ENCODE results near the gene MAK. TPM values are rescaled to one million over a fixed set of nuclear protein-coding genes. Genes with fewer than 3 reads are reported as not detected.
A peak's percentile ranks its signal among the peaks of the same experiment; 100 is the strongest.

MAK gene
- total RNA-seq, 4 donors from 2014 or later, result 0.04 to 0.19 TPM; not detected in 2

DNA sequence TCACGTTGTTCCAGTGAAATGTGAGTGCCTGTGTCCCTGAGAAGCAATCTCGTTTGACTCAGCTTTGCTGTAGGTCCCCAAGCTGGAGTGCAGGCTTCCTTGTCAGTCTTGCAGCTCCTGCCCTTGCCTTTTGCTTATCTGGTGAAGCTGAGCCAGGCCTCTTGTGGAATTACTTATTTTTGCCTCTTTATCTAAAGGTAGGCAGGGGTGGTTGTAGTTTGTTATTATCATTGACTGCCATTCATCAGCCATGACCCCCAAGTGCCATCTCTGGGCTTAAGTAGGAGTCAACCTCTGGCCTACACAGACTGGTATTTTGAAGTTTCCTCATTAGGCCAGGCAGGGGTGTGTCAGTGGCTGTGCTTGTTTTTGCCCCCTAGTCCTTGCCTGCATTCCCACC, 88.6 kb downstream of the MAK start:
- TF ChIP-seq, protein P1, sequence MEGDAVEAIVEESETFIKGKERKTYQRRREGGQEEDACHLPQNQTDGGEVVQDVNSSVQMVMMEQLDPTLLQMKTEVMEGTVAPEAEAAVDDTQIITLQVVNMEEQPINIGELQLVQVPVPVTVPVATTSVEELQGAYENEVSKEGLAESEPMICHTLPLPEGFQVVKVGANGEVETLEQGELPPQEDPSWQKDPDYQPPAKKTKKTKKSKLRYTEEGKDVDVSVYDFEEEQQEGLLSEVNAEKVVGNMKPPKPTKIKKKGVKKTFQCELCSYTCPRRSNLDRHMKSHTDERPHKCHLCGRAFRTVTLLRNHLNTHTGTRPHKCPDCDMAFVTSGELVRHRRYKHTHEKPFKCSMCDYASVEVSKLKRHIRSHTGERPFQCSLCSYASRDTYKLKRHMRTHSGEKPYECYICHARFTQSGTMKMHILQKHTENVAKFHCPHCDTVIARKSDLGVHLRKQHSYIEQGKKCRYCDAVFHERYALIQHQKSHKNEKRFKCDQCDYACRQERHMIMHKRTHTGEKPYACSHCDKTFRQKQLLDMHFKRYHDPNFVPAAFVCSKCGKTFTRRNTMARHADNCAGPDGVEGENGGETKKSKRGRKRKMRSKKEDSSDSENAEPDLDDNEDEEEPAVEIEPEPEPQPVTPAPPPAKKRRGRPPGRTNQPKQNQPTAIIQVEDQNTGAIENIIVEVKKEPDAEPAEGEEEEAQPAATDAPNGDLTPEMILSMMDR (IDR thresholded peaks at IDR 0.05), result no peak
- TF ChIP-seq POLR2A (IDR thresholded peaks at IDR 0.05), result no peak
- H3K27me3 ChIP-seq, result no peaks in the 10 kb centered on the region
- H3K4me3 ChIP-seq, result no peak overlapping the region
- no peak overlapping the region for H3K27ac ChIP-seq
- 37 to 44% methylated on average over 2 of the region's 2 CpGs for WGBS, 2 donors
- peaks cover 22 to 46% (median 24%) of the 10 kb centered on the region in 3 donors for H3K4me1 ChIP-seq
- H3K36me3 ChIP-seq, result peaks cover 0 to 43% (median 2%) of the 10 kb centered on the region in 3 donors
- no peaks in the 10 kb centered on the region for H3K9me3 ChIP-seq
- no peak for DNase-seq
- intact Hi-C loops (cut with DNase I), result no loop called here

DNA sequence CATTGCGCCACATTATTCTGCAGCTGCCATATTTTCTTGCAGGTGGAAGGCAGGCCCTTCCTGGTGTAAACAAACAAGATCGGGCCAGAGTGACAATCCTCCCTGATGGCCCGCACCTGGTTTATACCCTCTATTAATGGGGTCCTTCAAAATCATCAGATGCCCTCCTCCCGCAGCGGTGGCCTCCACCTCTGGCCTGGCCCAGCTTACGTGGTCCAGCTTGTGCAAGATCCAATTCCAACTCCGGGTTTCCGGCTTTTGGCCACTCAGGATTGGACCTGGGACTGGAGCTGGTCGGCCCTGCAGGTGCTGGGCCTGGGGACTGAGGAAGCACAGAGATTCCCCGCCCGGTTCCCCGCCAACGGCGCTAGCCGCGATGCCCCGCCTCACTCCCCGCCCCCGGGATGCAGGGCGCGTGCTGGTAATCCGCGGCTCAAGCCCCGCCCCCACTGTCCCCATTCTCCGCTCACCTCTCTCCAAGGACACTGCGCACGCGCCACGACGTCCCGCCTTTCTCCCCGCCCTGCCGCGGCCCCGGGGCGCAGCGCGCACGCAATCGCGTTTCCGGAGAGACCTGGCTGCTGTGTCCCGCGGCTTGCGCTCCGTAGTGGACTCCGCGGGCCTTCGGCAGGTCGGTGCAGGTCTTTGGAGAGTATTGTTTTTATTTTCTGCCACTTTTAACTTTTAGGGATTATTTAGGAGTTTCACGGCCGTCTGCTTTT, 90.9 kb downstream of the MAK start, which contains the start of gene TMEM14B:
Gene TMEM14B (plus strand): TSS at position 555 of the 722 bp plus-strand sequence. CDS start 1,441 bp downstream, outside the sequence.
- peak within 1 kb of the TSS; percentile 51 to 88 (median 70) for H3K4me3 ChIP-seq
- intact Hi-C loops (cut with DNase I), result no loop called here
- no peaks in the 10 kb centered on the region for H3K9me3 ChIP-seq
- WGBS, 2 donors, result 1 to 2% methylated on average over 15 to 26 of the region's 52 CpGs
- DNase-seq, result peak; percentile 95
- H3K27me3 ChIP-seq, result no peaks in the 10 kb centered on the region
- peaks cover 0 to 24% (median 0%) of the 10 kb centered on the region in 3 donors for H3K36me3 ChIP-seq
- peak in 3 of 4 donors; percentile 62 to 84 (median 74) for TF ChIP-seq POLR2A (IDR thresholded peaks at IDR 0.05)
- TF ChIP-seq, protein P1 (IDR thresholded peaks at IDR 0.05), result peak in 1 of 6 experiments; percentile 40
- peak within 1 kb of the TSS; percentile 83 to 94 (median 88) for H3K27ac ChIP-seq
- H3K4me1 ChIP-seq, result peaks cover 22 to 46% (median 24%) of the 10 kb centered on the region in 3 donors

DNA sequence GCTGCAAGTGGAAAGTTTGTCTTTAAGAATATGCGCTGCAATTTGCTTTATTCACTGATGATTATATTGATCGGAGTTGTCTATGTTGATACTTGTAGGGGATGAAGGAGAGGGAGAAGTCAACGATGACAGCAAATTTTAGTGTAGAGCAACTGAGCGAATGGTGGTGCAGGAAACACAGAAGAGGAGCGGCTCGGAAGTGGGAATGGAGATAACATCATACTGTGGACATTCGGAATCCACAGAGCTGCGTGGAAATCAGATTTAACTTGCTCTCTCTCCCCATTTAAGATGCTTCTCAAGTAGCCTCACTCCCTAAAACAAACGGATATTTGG, 91.5 kb downstream of the MAK start:
- Histone ChIP-seq H3K4me3 (peak overlapping the region; percentile 51 to 88 (median 70)), H3K27ac (peak overlapping the region; percentile 83 to 94 (median 88)), H3K27me3 (no peaks in the 10 kb centered on the region), H3K36me3 (peaks cover 0 to 24% (median 0%) of the 10 kb centered on the region in 3 donors), H3K4me1 (peaks cover 22 to 46% (median 24%) of the 10 kb centered on the region in 3 donors), H3K9me3 (no peaks in the 10 kb centered on the region)
- intact Hi-C loops (cut with DNase I), result no loop called here
- no peak for DNase-seq
- TF ChIP-seq, protein P1 (IDR thresholded peaks at IDR 0.05), result no peak
- no peak for TF ChIP-seq POLR2A (IDR thresholded peaks at IDR 0.05)
- 38 to 44% methylated on average over 9 of the region's 9 CpGs for WGBS, 2 donors

- 82 to 85% methylated on average over 5 of the region's 5 CpGs for WGBS, 2 donors
- Histone ChIP-seq H3K9me3 (no peaks in the 10 kb centered on the region), H3K36me3 (peaks cover 0 to 15% (median 0%) of the 10 kb centered on the region in 3 donors), H3K4me3 (no peak overlapping the region), H3K27me3 (no peaks in the 10 kb centered on the region), H3K27ac (no peak overlapping the region), H3K4me1 (peaks cover 22 to 32% (median 24%) of the 10 kb centered on the region in 3 donors)
- TF ChIP-seq, protein P1 (IDR thresholded peaks at IDR 0.05), result no peak
- TF ChIP-seq POLR2A (IDR thresholded peaks at IDR 0.05), result no peak
- intact Hi-C loops (cut with DNase I), result no loop called here
- DNase-seq, result no peak
Observed at GRCh38 chr6:10745116-10745515, 93.2 kb downstream of the MAK start.

DNA sequence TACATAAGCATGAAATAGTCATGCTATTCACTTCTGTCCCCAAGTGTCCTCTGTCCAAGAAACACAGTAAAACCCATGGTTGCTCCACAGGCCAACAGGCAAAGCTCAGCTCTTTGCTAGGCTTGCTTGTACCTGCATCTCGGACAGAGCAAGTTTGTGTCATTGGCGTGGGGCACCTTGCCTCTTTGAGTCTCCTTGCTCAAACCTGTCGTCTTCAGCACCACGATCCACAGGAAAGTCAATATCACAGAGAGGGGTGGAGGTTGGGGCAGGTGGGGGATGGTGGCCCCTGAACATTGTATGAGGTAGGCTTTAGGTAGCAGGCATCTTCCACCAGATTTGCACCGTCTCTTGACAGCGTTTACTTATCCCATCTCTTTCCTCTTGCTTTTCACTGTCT, 94.8 kb downstream of the MAK start:
- TF ChIP-seq, protein P1 (IDR thresholded peaks at IDR 0.05), result no peak
- TF ChIP-seq POLR2A (IDR thresholded peaks at IDR 0.05), result no peak
- intact Hi-C loops (cut with DNase I), result no loop called here
- 78 to 79% methylated on average over 5 to 6 of the region's 6 CpGs for WGBS, 2 donors

More for the DNA sequence above, 94.8 kb downstream of the MAK start:
- Histone ChIP-seq H3K4me3 (no peak overlapping the region), H3K27ac (no peak overlapping the region), H3K27me3 (no peaks in the 10 kb centered on the region), H3K4me1 (peaks cover 8 to 16% (median 9%) of the 10 kb centered on the region in 3 donors), H3K36me3 (peaks cover 0 to 15% (median 0%) of the 10 kb centered on the region in 3 donors), H3K9me3 (no peaks in the 10 kb centered on the region)
- DNase-seq, result no peak

Measured in esophagus squamous epithelium (tissue), 5 donors.